Naive thymus-derived CD8-positive, alpha-beta T cell (primary cell): ENCODE data around the gene HYAL1. TPM values are rescaled to one million over a fixed set of nuclear protein-coding genes. Genes with fewer than 3 reads are reported as not detected.
A peak's percentile ranks its signal among the peaks of the same experiment; 100 is the strongest.

Experiments used
- ATAC-seq, 2 donors: fragments of 150-1000 bp; cut with Tn5 transposase in 1 of 2; sonication (Bioruptor Pico), chemical (Tn5 transposase) in 1 of 2; 1 replicate in 1 of 2; 2 replicates in 1 of 2; pipeline ENCODE4 v1.10.0; 2021; ENCODE audit warnings: mild to moderate bottlenecking in 2 of 2, moderate library complexity in 2 of 2
- POLR2A ChIA-PET: fragments of 350-600 bp; sonication (Branson Sonifier 250); formaldehyde crosslinking; loops from one replicate; lab custom pipeline; 2021; ENCODE audit warnings: antibody characterized with exemption; lab: Charles Lee
- DNase-seq, 10 donors: peaks; one replicate each; pipeline versions ENCODE4 v3.0.0 to v3.0.0-alpha.2; 2020 to 2022
- H3K27ac Mint-ChIP-seq, 10 donors: one replicate each; pipeline ENCODE4 v1.8.0; 2020 to 2022; ENCODE audit warnings: mild to moderate bottlenecking in 10 of 10, mixed read lengths in 10 of 10, moderate library complexity in 4 of 10, inconsistent platforms in 1 of 10
- H3K27me3 Mint-ChIP-seq, 5 donors: one replicate each; pipeline ENCODE4 v1.8.0; 2021 to 2022; ENCODE audit warnings: mixed read lengths in 5 of 5
- H3K36me3 Mint-ChIP-seq, 3 donors: one replicate each; pipeline ENCODE4 v1.8.0; 2020 to 2022; ENCODE audit warnings: mixed read lengths in 3 of 3, mild to moderate bottlenecking in 2 of 3, inconsistent platforms in 1 of 3
- H3K4me1 Mint-ChIP-seq, 4 donors: one replicate each; pipeline ENCODE4 v1.8.0; 2021 to 2022; ENCODE audit warnings: mixed read lengths in 4 of 4
- H3K4me3 Mint-ChIP-seq, 10 donors: one replicate each; pipeline ENCODE4 v1.8.0; 2020 to 2022; ENCODE audit warnings: mild to moderate bottlenecking in 10 of 10, mixed read lengths in 10 of 10, moderate library complexity in 6 of 10, inconsistent platforms in 1 of 10
- H3K9me3 Mint-ChIP-seq, 9 donors: one replicate each; pipeline ENCODE4 v1.8.0; 2020 to 2022; ENCODE audit warnings: mixed read lengths in 9 of 9, mild to moderate bottlenecking in 3 of 9, inconsistent platforms in 1 of 9, moderate library complexity in 1 of 9
- polyA plus RNA-seq, 3 donors: library from polyadenylated mRNA; unstranded; fragments of 300-500 nt; fragmentation: Illumina TruSeq; gene quantifications; one replicate each; pipeline ENCODE4 v1.2.3, GENCODE V29; 2021
- total RNA-seq, 8 experiments: library from RNA in 2 of 8; stranded (reverse) in 2 of 8; gene quantifications; one replicate each; pipeline ENCODE4 v1.2.3 and lab custom pipeline; 2021 to 2026

HYAL1 gene
- total and polyA plus RNA-seq, 5 experiments from 2014 or later, result 0.16 to 0.75 (median 0.47) TPM; not detected in 1

GRCh38 chr3:50297896-50298725 is 5.3 kb downstream of the HYAL1 start:
- DNase-seq, result peak in 1 of 10 donors; percentile 17
- peaks cover 0 to 6% (median 0%) of the 10 kb centered on the region in 3 donors for H3K36me3 Mint-ChIP-seq
- peak overlapping the region in 9 of 10 donors; percentile 75 to 100 (median 99) for H3K27ac Mint-ChIP-seq
- ATAC-seq, result no peak
- H3K27me3 Mint-ChIP-seq, result no peaks in the 10 kb centered on the region
- H3K9me3 Mint-ChIP-seq, result no peaks in the 10 kb centered on the region
- peak overlapping the region; percentile 95 to 99 (median 97) for H3K4me3 Mint-ChIP-seq
- H3K4me1 Mint-ChIP-seq, result peaks cover 19 to 44% (median 35%) of the 10 kb centered on the region in 4 donors
- POLR2A ChIA-PET, result interaction anchor here (0.6 to 3.1 kb wide), 21 partner anchors 9 to 484 kb away, joined by 3 to 44 read pairs (median 9); partner anchors contain the start of genes CYB561D2, GNAI2, HEMK1 and NPRL2

GRCh38 chr3:50297384-50297775 is 6.0 kb downstream of the HYAL1 start:
- DNase-seq (no peak), ATAC-seq (no peak)
- peak overlapping the region in 4 of 10 donors; percentile 95 to 98 (median 96) for H3K4me3 Mint-ChIP-seq
- no peaks in the 10 kb centered on the region for H3K27me3 Mint-ChIP-seq
- H3K9me3 Mint-ChIP-seq, result no peaks in the 10 kb centered on the region
- H3K36me3 Mint-ChIP-seq, result peaks cover 0 to 6% (median 0%) of the 10 kb centered on the region in 3 donors
- H3K4me1 Mint-ChIP-seq, result peaks cover 25 to 47% (median 42%) of the 10 kb centered on the region in 4 donors
- POLR2A ChIA-PET, result interaction anchor here (0.7 to 2.9 kb wide), 7 partner anchors 8 to 53 kb away, joined by 3 to 19 read pairs (median 9); partner anchors contain the start of genes CYB561D2 and NPRL2
- peak overlapping the region in 6 of 10 donors; percentile 68 to 100 (median 98) for H3K27ac Mint-ChIP-seq

GRCh38 chr3:50296721-50297383 is 6.5 kb downstream of the HYAL1 start:
- Mint-ChIP-seq H3K36me3 (peaks cover 0 to 6% (median 0%) of the 10 kb centered on the region in 3 donors), H3K4me3 (peak overlapping the region in 5 of 10 donors; percentile 33 to 68 (median 42)), H3K4me1 (peaks cover 25 to 46% (median 44%) of the 10 kb centered on the region in 4 donors)

GRCh38 chr3:50295553-50296431 is 7.6 kb downstream of the HYAL1 start:
- POLR2A ChIA-PET, result interaction anchor here (0.9 to 1.2 kb wide), 2 partner anchors 26 to 55 kb away, joined by 4 to 5 read pairs; partner anchors contain the start of genes CYB561D2, HYAL2 and NPRL2
- DNase-seq (no peak), ATAC-seq (no peak)
- H3K36me3 Mint-ChIP-seq, result peaks cover 0 to 7% (median 0%) of the 10 kb centered on the region in 3 donors
- no peaks in the 10 kb centered on the region for H3K27me3 Mint-ChIP-seq
- H3K4me3 Mint-ChIP-seq, result peak overlapping the region in 1 of 10 donors; percentile 20
- H3K9me3 Mint-ChIP-seq, result no peaks in the 10 kb centered on the region
- peaks cover 29 to 51% (median 47%) of the 10 kb centered on the region in 4 donors for H3K4me1 Mint-ChIP-seq
- H3K27ac Mint-ChIP-seq, result peak overlapping the region in 3 of 10 donors; percentile 61 to 86 (median 74)

More at GRCh38 chr3:50296721-50297383, 6.5 kb downstream of the HYAL1 start:
- no peaks in the 10 kb centered on the region for H3K27me3 Mint-ChIP-seq
- H3K27ac Mint-ChIP-seq, result peak overlapping the region in 6 of 10 donors; percentile 56 to 99 (median 78)
- POLR2A ChIA-PET, result interaction anchor here (0.7 kb wide), 2 partner anchors 40 to 53 kb away, joined by 3 to 4 read pairs; partner anchors contain the start of gene NPRL2
- no peak for ATAC-seq
- no peak for DNase-seq
- H3K9me3 Mint-ChIP-seq, result no peaks in the 10 kb centered on the region

GRCh38 chr3:50294492-50295403 is 8.6 kb downstream of the HYAL1 start:
- peak overlapping the region in 1 of 10 donors; percentile 42 for H3K4me3 Mint-ChIP-seq
- POLR2A ChIA-PET, result interaction anchor here (0.6 to 3.8 kb wide), 3 partner anchors 42 to 56 kb away, joined by 4 to 26 read pairs (median 4); partner anchors contain the start of genes CYB561D2 and NPRL2
- no peak for ATAC-seq
- peaks cover 0 to 7% (median 0%) of the 10 kb centered on the region in 3 donors for H3K36me3 Mint-ChIP-seq
- H3K27ac Mint-ChIP-seq, result peak overlapping the region in 1 of 10 donors; percentile 21
- no peak for DNase-seq
- peaks cover 22 to 45% (median 39%) of the 10 kb centered on the region in 4 donors for H3K4me1 Mint-ChIP-seq
- H3K9me3 Mint-ChIP-seq, result no peaks in the 10 kb centered on the region
- H3K27me3 Mint-ChIP-seq, result no peaks in the 10 kb centered on the region

- Mint-ChIP-seq H3K27me3 (no peaks in the 10 kb centered on the region), H3K9me3 (no peaks in the 10 kb centered on the region), H3K27ac (peak overlapping the region in 1 of 10 donors; percentile 21), H3K4me1 (peaks cover 22 to 42% (median 33%) of the 10 kb centered on the region in 4 donors), H3K36me3 (peaks cover 0 to 10% (median 0%) of the 10 kb centered on the region in 3 donors), H3K4me3 (peak overlapping the region in 1 of 10 donors; percentile 42)
- DNase-seq (no peak), ATAC-seq (no peak)
- POLR2A ChIA-PET, result interaction anchor here (3.8 kb wide), 1 partner anchor 43 kb away, joined by 26 read pairs; no protein-coding TSS in a partner anchor
These were observed 9.3 kb downstream of the HYAL1 start for GRCh38 chr3:50294089-50294488.

- Mint-ChIP-seq H3K27me3 (no peaks in the 10 kb centered on the region), H3K36me3 (peaks cover 0 to 18% (median 0%) of the 10 kb centered on the region in 3 donors), H3K27ac (peak overlapping the region; percentile 43 to 99 (median 98)), H3K4me3 (peak overlapping the region in 9 of 10 donors; percentile 82 to 95 (median 91)), H3K4me1 (peaks cover 19 to 39% (median 27%) of the 10 kb centered on the region in 4 donors), H3K9me3 (no peaks in the 10 kb centered on the region)
- ATAC-seq (no peak), DNase-seq (no peak)
- POLR2A ChIA-PET, result interaction anchor here (0.6 to 3.8 kb wide), 11 partner anchors 10 to 1092 kb away, joined by 3 to 26 read pairs (median 8); partner anchors contain the start of genes CYB561D2, HYAL1, HYAL2 and MANF
These were observed 10.1 kb downstream of the HYAL1 start for GRCh38 chr3:50293079-50293801.

GRCh38 chr3:50292159-50293078 is 11.0 kb downstream of the HYAL1 start, which contains the start of gene IFRD2:
Gene IFRD2 (minus strand): TSS chr3:50292429. CDS start chr3:50292274, 155 bp downstream.
- H3K36me3 Mint-ChIP-seq, result peaks cover 0 to 25% (median 0%) of the 10 kb centered on the region in 3 donors
- H3K27ac Mint-ChIP-seq, result peak within 1 kb of the TSS; percentile 93 to 99 (median 98)
- H3K4me1 Mint-ChIP-seq, result peaks cover 16 to 31% (median 18%) of the 10 kb centered on the region in 4 donors
- peak within 1 kb of the TSS; percentile 82 to 95 (median 90) for H3K4me3 Mint-ChIP-seq
- ATAC-seq (peak; percentile 98 to 99), DNase-seq (peak; percentile 87 to 97 (median 94))
- no peaks in the 10 kb centered on the region for H3K9me3 Mint-ChIP-seq
- POLR2A ChIA-PET, result interaction anchor here (0.8 to 3.8 kb wide), 20 partner anchors 11 to 1763 kb away, joined by 3 to 26 read pairs (median 6); partner anchors contain the start of genes CYB561D2, GNAI2, HYAL1 and HYAL2
- H3K27me3 Mint-ChIP-seq, result no peaks in the 10 kb centered on the region

GRCh38 chr3:50290161-50290641 is 13.2 kb downstream of the HYAL1 start:
- H3K4me3 Mint-ChIP-seq, result peak overlapping the region in 5 of 10 donors; percentile 8 to 68 (median 27)
- peak in 1 of 10 donors; percentile 15 for DNase-seq
- H3K36me3 Mint-ChIP-seq, result peaks cover 0 to 22% (median 0%) of the 10 kb centered on the region in 3 donors
- H3K9me3 Mint-ChIP-seq, result no peaks in the 10 kb centered on the region
- H3K27ac Mint-ChIP-seq, result peak overlapping the region in 2 of 10 donors; percentile 5 to 43
- POLR2A ChIA-PET, result interaction anchor here (1.0 to 1.3 kb wide), 2 partner anchors 9 to 47 kb away, joined by 3 to 4 read pairs; no protein-coding TSS in a partner anchor
- H3K27me3 Mint-ChIP-seq, result no peaks in the 10 kb centered on the region
- no peak for ATAC-seq
- H3K4me1 Mint-ChIP-seq, result peaks cover 12 to 27% (median 18%) of the 10 kb centered on the region in 4 donors
